Esophagus muscularis mucosa (tissue), 4 donors: ENCODE measurements around the gene ZIC2.

Source experiments
- CTCF ChIP-seq, 3 experiments: fragments of 200-600 bp in 2 of 3; fragments of 450-650 bp in 1 of 3; sonication (generic) in 2 of 3; IDR thresholded peaks; one replicate each; pipeline ENCODE4 v1.5.1; 2017 to 2019; ENCODE audit warnings: antibody characterized with exemption in 3 of 3, mild to moderate bottlenecking in 2 of 3, moderate library complexity in 1 of 3
- EP300 ChIP-seq: sonication (generic); formaldehyde crosslinking; IDR thresholded peaks from one replicate; pipeline ENCODE4 v1.6.1; 2017; ENCODE audit warnings: antibody characterized with exemption
- POLR2A ChIP-seq: fragments of 450-650 bp; IDR thresholded peaks from one replicate; pipeline ENCODE4 v1.6.1; 2017; ENCODE audit warnings: antibody characterized with exemption, moderate library complexity, mild to moderate bottlenecking, low read depth

DNA sequence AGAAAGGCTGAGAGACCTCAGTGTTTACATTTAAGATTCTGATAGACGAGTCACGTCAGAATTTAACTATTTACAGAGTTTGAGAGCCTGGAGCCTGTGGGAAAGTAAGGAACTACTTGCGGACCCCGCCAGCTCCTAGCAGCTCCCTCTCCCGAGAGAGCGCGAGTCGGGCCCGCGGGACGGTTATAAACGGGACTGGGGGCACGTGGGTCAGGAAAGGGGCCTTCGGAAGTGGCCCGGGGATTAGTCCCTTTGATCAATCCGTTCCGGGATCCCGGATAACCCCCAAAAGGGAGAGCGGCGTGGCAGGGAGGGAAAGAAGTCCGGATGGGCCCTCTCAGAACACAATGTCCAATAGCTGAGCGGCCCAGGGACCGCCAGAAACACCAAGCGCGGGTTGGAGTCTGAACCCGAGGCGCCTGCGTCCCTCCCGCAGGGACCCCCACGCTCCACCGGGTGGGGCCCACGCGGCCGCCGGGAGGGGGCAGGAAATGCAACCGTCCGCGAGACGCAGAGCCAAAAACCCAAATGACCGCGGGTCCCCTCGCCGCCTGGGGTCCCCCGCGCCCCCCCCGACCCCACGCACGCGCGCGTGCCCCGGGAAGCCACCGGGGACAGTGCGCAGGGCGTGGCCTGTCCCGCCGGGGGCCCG lies 13.6 kb upstream of the ZIC2 start:
- TF ChIP-seq POLR2A: no peak
- TF ChIP-seq CTCF (IDR thresholded peaks at IDR 0.05): no peak
- no peak for TF ChIP-seq EP300
